Measurements from ENCODE around the gene CFAP74. TPM values are rescaled to one million over a fixed set of nuclear protein-coding genes. Genes with fewer than 3 reads are reported as not detected.

CFAP74 gene, protein sequence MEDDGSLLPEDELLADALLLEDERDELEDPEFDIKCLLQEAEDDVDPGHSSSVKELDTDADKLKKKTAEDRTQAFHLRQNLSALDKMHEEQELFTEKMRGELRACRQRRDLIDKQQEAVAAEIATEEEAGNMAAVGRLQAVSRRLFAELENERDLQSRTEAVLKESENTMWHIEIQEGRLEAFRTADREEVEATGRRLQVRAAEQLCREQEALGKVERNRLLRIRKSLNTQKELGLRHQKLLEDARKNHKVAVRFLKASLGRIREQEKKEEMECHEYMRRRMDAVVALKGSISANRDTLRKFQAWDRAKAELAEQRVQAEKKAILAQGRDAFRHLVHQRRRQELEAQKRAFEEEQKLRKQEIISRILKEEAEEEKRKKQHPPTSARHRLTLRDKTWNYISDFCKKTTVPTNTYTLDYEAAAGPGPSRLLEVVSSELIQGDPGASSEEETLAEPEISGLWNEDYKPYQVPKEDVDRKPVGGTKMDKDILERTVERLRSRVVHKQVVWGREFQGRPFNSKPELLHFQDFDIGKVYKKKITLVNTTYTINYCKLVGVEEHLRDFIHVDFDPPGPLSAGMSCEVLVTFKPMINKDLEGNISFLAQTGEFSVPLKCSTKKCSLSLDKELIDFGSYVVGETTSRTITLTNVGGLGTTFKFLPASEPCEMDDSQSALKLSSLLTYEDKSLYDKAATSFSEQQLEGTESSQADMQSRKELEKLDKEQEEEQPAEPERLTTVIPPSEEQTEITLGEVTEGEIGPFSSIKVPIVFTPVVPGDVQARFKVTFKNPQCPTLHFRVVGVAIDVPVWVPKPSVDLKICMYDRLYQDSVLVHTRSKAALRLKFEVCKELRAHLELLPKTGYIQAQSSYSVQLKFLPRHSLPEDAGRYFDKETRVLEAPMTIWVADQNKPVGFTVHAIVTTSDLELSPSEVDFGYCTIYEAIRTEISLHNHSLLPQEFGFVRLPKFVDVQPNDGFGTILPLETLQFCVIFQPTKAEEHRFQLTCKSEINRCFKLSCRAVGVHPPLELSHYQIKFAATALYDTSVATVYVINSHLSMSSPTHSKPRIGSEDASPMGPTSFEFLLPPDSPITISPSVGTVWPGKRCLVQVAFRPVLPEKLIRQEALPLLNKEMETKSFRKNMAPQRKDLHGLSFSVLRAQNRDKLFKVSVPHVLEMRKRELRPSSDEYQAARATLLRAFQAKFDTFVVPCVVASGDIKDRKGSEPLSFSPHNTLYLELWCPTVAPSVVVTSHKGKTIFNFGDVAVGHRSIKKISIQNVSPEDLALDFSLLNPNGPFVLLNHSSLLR (N-terminal part only)
- total RNA-seq: not detected in 2 replicates

DNA sequence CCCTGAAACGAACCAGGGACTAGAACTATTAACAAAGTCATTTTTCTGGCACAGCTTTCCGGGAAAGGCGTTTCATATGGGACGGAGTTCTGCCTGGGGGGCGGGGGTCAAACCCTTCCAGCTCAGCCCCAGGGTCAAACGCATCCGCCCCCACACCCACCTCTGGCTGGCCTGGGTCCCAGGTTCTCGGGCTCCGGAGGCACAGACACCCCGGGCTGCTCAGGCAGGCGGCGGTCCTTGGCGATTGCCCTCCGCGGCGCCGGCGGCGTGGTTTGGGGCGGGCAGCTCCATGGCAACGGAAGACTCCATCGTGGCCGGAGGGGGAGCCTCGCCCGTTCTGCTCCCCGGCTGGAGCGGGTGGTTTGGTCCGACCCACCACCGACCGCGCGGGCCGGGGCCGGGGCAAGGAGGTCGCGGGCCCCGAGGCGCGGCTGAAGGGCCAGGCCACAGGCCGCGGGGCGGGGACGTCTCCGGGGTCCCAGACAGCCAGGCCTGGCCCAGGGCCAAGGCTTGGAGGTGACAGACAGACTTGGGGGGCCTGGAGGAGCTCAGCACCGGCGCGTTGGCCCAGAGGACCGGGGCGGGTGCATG, at the start of gene CFAP74:
TSS of gene CFAP74 (minus strand) at position 246 of the 591 bp plus-strand sequence. CDS start 12,830 bp downstream, outside the sequence.

DNA sequence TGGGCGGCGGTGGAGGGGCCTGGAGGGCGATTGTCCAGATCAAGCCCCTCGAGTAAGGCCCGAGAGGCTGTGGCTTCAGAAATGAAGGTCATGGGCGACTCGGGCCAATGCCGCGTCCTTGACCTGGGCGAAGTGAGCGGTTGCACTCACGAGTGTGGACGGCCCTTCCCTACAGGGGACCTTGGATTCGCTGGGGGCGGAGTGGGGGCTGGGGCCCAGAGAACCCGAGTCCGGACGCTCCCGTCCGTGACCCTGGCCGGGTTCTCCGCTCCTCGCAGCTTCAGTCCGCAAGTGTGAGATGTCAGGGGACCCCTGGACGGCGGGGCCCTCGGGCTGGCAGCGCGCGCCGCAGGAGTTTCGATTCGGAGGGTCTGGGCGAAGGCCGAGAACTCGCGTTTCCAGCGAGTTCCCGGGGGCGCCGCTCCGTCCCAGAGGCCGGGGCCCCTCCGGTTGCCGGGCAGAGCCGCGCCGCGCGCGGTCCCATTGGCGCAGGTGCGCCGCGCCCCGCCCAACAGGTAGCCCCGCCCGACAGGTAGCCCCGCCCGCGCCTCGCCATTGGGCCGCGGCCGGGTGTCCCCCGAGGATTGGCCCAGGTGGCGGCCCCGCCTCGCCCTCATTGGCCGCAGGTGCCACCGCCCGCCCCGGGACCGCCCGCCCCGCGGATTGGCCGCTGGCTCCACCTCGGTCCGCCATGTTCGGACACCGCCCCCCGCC, 46.3 kb upstream of the CFAP74 start, which contains the start of gene PRKCZ:
TSS of gene PRKCZ (plus strand) at position 694 of the 714 bp plus-strand sequence. CDS start 220 bp downstream, outside the sequence.

DNA sequence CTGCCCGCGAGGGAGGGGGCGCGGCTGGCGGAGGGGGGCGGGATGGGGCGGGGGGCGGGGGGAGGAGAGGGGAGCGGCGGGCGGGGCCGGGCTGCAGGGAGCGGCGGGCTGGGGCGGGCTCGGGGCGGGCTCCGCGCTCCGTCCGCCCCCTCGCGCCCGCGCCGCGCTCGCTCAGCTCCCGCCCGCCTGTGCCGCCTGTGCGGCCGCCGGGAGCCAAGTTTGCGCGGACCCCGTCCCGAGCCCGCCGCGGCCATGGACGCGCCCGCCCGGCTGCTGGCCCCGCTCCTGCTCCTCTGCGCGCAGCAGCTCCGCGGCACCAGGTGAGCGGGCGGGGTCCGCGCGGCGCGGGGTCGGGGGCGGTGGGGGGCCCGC, 15.6 kb upstream of the CFAP74 start, which contains the start of gene GABRD:
TSS of gene GABRD (plus strand) at position 174 of the 372 bp plus-strand sequence. CDS start at position 253, 79 bp downstream.

DNA sequence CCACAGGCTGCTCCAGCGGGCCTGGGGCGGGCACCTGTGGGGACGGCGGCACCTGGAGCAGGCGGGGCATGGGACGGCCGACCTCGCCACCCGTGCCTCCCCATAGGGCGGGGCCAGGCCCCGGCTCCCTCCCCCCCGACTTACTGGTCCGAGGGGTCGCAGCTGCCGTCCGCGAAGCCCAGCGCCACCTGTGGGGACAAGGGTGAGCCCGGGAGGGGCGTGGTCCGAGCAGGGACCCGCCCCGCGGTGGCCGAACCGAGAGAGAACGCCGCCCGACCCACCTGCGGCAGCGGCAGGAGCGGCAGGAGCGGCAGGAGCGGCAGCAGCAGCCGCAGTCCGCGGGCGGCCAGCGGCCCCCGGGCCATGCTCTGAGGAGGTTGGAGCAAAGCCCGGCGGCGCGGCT, 84.7 kb downstream of the CFAP74 start, which contains the start of gene TMEM52:
TSS of gene TMEM52 (minus strand) at position 379 of the 403 bp plus-strand sequence. CDS start at position 365, 14 bp downstream.

DNA sequence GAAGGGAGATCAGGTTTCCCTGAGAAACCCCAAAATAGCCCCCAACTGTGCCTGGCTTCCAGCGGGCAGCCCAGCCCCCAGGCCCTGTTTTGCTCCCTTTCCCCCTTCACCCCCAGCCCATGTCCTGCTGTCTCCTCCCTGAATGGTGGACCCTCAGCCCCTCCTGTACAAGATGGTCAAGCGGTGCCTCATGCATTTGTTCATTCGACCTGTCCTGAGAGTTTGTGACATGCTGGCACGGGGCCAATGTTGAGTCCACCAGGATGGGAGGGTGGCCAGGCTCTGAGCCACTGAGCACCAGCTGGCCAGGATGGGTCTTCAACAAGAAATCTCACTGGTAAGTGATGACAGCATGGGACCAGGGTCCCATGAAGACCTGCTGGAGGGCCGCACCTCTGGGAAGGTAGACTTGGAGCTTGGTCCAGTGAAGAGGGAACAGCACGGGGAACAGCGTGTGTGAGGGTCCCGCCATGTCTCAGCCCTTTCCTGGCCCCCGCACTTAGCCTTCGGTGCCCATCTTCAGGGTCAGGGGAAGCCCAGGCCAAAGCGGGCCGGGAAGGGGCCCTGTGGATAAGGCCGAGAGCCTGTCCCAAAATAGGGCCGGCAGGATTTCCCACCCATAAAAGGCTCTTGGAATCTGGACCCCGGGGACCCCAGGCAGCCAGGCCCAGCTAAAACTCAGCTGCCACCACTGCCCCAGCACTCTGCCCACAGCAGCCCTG, 88.5 kb downstream of the CFAP74 start, which contains the start of gene CALML6:
TSS of gene CALML6 (plus strand) at position 290 of the 722 bp plus-strand sequence. CDS start at position 311, 21 bp downstream.

DNA sequence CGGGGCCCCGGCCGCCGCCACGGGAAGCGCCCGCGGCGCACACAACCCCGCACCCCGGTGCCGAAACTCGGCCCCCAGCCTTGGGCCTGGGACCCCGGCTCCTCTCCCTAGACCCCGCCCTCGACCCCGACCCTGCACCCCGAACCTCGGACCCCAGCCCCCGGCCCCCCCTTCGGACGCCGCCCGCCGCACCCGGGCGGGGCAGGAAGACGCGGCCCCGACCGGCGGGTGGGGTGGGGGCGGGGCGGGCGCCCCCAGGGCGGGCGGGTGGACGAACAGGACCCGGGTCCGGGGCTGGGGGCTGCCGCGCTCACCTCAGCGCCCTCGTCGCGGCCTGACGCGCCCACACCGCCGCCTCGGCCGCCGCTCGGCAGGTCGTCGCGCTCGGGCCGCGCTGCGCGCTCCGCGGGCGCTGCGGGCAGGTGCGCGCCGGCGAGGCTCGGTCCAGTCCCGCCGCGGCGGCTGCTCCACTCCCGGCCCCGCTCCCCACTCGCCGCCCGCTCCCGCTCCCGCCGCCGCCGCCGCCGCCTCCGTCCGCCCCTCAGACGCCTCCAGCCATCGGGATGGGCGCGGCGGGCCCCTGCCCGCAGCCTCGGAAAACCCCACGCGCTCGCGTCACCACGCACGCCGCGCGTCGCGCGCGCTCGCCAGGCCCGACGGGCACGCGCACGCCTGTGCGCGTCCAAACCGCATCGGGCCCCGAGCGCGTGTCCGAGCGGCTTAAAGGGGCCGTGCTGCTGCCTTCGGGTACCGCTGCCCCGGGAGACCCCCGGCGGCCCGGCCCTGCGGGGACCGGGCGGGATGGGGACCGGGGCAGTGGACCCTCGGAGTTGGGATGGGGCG, 112.9 kb downstream of the CFAP74 start, which contains the start of gene GNB1:
TSS of gene GNB1 (minus strand) at position 582 of the 843 bp plus-strand sequence. CDS start 65,634 bp downstream, outside the sequence.

Other genes starting within 250 kb of the CFAP74 start
- 56.2 and 65.3 TPM in 2 replicates for gene NADK, start 225.3 kb downstream of the CFAP74 start, total RNA-seq
- 76.8 and 85.8 TPM in 2 replicates for gene GNB1, start 112.7 kb downstream of the CFAP74 start, total RNA-seq
- gene CALML6, start 88.5 kb downstream of the CFAP74 start, total RNA-seq: under 0.01 and 0.20 TPM in 2 replicates
- gene TMEM52, start 84.5 kb downstream of the CFAP74 start, total RNA-seq: 0.37 and 0.59 TPM in 2 replicates
- not detected in 2 replicates for gene GABRD, start 15.6 kb upstream of the CFAP74 start, total RNA-seq
- gene PRKCZ, start 46.6 kb upstream of the CFAP74 start, total RNA-seq: 1.2 and 1.8 TPM in 2 replicates
- 15.4 and 18.0 TPM in 2 replicates for gene FAAP20, start 191.0 kb upstream of the CFAP74 start, total RNA-seq
- 18.4 and 22.3 TPM in 2 replicates for gene SKI, start 224.5 kb upstream of the CFAP74 start, total RNA-seq

All from subcutaneous preadipocyte (primary cell).